ENCODE results near the gene TACR1.

GRCh38 chr2:75139171-75139570 lies 60.1 kb downstream of the TACR1 start:
- TF ChIP-seq CTCF (IDR thresholded peaks at IDR 0.05) (no peak), RXRA (IDR thresholded peaks at IDR 0.05; ENCODE audit: borderline replicate concordance, low read depth) (no peak), TEAD4 (IDR thresholded peaks at IDR 0.05; ENCODE audit: borderline replicate concordance, insufficient read depth) (no peak), TAF1 (IDR thresholded peaks at IDR 0.05; ENCODE audit: borderline replicate concordance, low read depth, low read length) (no peak), POLR2AphosphoS5 (IDR thresholded peaks at IDR 0.05; ENCODE audit: low read depth, low read length) (no peak), SMC3 (IDR thresholded peaks at IDR 0.05; ENCODE audit: low read depth, low read length) (no peak), EZH2phosphoT487 (IDR thresholded peaks at IDR 0.05; ENCODE audit: borderline replicate concordance, low read depth) (no peak), REST (IDR thresholded peaks at IDR 0.05; ENCODE audit: low read depth, low read length) (no peak), MEF2A (IDR thresholded peaks at IDR 0.05; ENCODE audit: borderline replicate concordance, low read depth) (no peak), FOXJ3 (CRISPR knock-in tag; IDR thresholded peaks at IDR 0.05) (no peak)
